ENCODE data around the gene TMPRSS11E. TPM values are rescaled to one million over a fixed set of nuclear protein-coding genes. Genes with fewer than 3 reads are reported as not detected.
"Not testable (repeated sequence)": the region's sequence is repeated elsewhere in the genome, so short reads cannot be mapped to it uniquely, and the experiment has no call there.

The TMPRSS11E gene
- total RNA-seq, 1 donor from 2014 or later = 0.41 TPM

- Mint-ChIP-seq H3K27me3 (ENCODE audit: low read depth, unreplicated experiment) (no peaks in the 10 kb centered on the region), H3K4me1 (ENCODE audit: low read depth, unreplicated experiment) (no peaks in the 10 kb centered on the region), H3K4me3 (ENCODE audit: unreplicated experiment) (no peak overlapping the region), H3K27ac (ENCODE audit: unreplicated experiment) (no peak overlapping the region), H3K36me3 (ENCODE audit: low read depth, unreplicated experiment) (no peaks in the 10 kb centered on the region), H3K9me3 (ENCODE audit: unreplicated experiment) (peaks cover 18% of the 10 kb centered on the region)
- Histone ChIP-seq H3K27me3 (ENCODE audit: insufficient read depth, low read length) (no peaks in the 10 kb centered on the region), H3K9me3 (ENCODE audit: insufficient read depth, low read depth, low read length) (no peaks in the 10 kb centered on the region), H4K20me1 (ENCODE audit: insufficient read depth, low read length) (no peaks in the 10 kb centered on the region), H3K4me1 (ENCODE audit: insufficient read depth, low read length) (no peaks in the 10 kb centered on the region), H3K36me3 (ENCODE audit: insufficient read depth, low read length) (no peaks in the 10 kb centered on the region), H2AFZ (ENCODE audit: low read depth, low read length) (no peak overlapping the region), H3K9ac (ENCODE audit: low read length) (no peak overlapping the region), H3K4me3 (ENCODE audit: insufficient read depth, low read depth, low read length) (no peak overlapping the region), H3K4me2 (ENCODE audit: low read length) (no peak overlapping the region), H3K79me2 (ENCODE audit: insufficient read depth, low read length) (no peaks in the 10 kb centered on the region), H3K27ac (ENCODE audit: low read depth, low read length) (no peak overlapping the region)
- DNase-seq (ENCODE audit: low read depth) = no peak
- no peak for TF ChIP-seq CTCF (IDR thresholded peaks at IDR 0.05; ENCODE audit: insufficient read depth, low read depth, low read length)
- TF ChIP-seq EZH2 (IDR thresholded peaks at IDR 0.05; ENCODE audit: insufficient read depth, low read length) = no peak
- no peak for FAIRE-seq
These were observed 88.7 kb downstream of the TMPRSS11E start for GRCh38 chr4:68535974-68536373.

- Mint-ChIP-seq H3K9me3 (ENCODE audit: unreplicated experiment) (peaks cover 14% of the 10 kb centered on the region), H3K4me3 (ENCODE audit: unreplicated experiment) (no peak overlapping the region), H3K36me3 (ENCODE audit: low read depth, unreplicated experiment) (no peaks in the 10 kb centered on the region), H3K4me1 (ENCODE audit: low read depth, unreplicated experiment) (no peaks in the 10 kb centered on the region), H3K27ac (ENCODE audit: unreplicated experiment) (no peak overlapping the region), H3K27me3 (ENCODE audit: low read depth, unreplicated experiment) (no peaks in the 10 kb centered on the region)
- Histone ChIP-seq H3K27me3 (ENCODE audit: insufficient read depth, low read length) (no peaks in the 10 kb centered on the region), H3K9me3 (ENCODE audit: insufficient read depth, low read depth, low read length) (no peaks in the 10 kb centered on the region), H2AFZ (ENCODE audit: low read depth, low read length) (no peak overlapping the region), H3K4me2 (ENCODE audit: low read length) (no peak overlapping the region), H4K20me1 (ENCODE audit: insufficient read depth, low read length) (no peaks in the 10 kb centered on the region), H3K27ac (ENCODE audit: low read depth, low read length) (no peak overlapping the region), H3K4me1 (ENCODE audit: insufficient read depth, low read length) (no peaks in the 10 kb centered on the region), H3K36me3 (ENCODE audit: insufficient read depth, low read length) (no peaks in the 10 kb centered on the region), H3K4me3 (ENCODE audit: insufficient read depth, low read depth, low read length) (no peak overlapping the region), H3K79me2 (ENCODE audit: insufficient read depth, low read length) (no peaks in the 10 kb centered on the region), H3K9ac (ENCODE audit: low read length) (no peak overlapping the region)
- no peak for DNase-seq (ENCODE audit: low read depth)
- no peak for FAIRE-seq
- TF ChIP-seq EZH2 (IDR thresholded peaks at IDR 0.05; ENCODE audit: insufficient read depth, low read length) = no peak
- TF ChIP-seq CTCF (IDR thresholded peaks at IDR 0.05; ENCODE audit: insufficient read depth, low read depth, low read length) = no peak
These were observed 89.1 kb downstream of the TMPRSS11E start for GRCh38 chr4:68536375-68536774.

GRCh38 chr4:68542742-68543141, 95.5 kb downstream of the TMPRSS11E start:
- not testable (repeated sequence) for H2AFZ ChIP-seq (ENCODE audit: low read depth, low read length); FAIRE-seq

More at GRCh38 chr4:68542742-68543141, 95.5 kb downstream of the TMPRSS11E start:
- H3K36me3 ChIP-seq (ENCODE audit: insufficient read depth, low read length); H4K20me1 ChIP-seq (ENCODE audit: insufficient read depth, low read length); H3K27ac Mint-ChIP-seq (ENCODE audit: unreplicated experiment); H3K4me1 Mint-ChIP-seq (ENCODE audit: low read depth, unreplicated experiment); H3K27ac ChIP-seq (ENCODE audit: low read depth, low read length); H3K27me3 ChIP-seq (ENCODE audit: insufficient read depth, low read length); H3K4me3 ChIP-seq (ENCODE audit: insufficient read depth, low read depth, low read length); H3K4me1 ChIP-seq (ENCODE audit: insufficient read depth, low read length); H3K4me3 Mint-ChIP-seq (ENCODE audit: unreplicated experiment); H3K9me3 ChIP-seq (ENCODE audit: insufficient read depth, low read depth, low read length); H3K36me3 Mint-ChIP-seq (ENCODE audit: low read depth, unreplicated experiment); H3K79me2 ChIP-seq (ENCODE audit: insufficient read depth, low read length); H3K4me2 ChIP-seq (ENCODE audit: low read length); H3K27me3 Mint-ChIP-seq (ENCODE audit: low read depth, unreplicated experiment); H3K9ac ChIP-seq (ENCODE audit: low read length); DNase-seq (ENCODE audit: low read depth): not testable (repeated sequence)
- peaks cover 23% of the 10 kb centered on the region for H3K9me3 Mint-ChIP-seq (ENCODE audit: unreplicated experiment)

Other genes starting within 250 kb of the TMPRSS11E start
- 0.22 and 0.27 TPM in 2 replicates for gene TMPRSS11B, start 201.8 kb upstream of the TMPRSS11E start, total RNA-seq
- gene YTHDC1, start 97.4 kb upstream of the TMPRSS11E start, total RNA-seq = 87.3 and 95.9 TPM in 2 replicates
- gene UGT2B17, start 128.9 kb downstream of the TMPRSS11E start, total RNA-seq = not detected in 2 replicates
- gene UGT2B15, start 223.2 kb downstream of the TMPRSS11E start, total RNA-seq = not detected in 2 replicates

All from astrocyte (in vitro differentiated cells and primary cell).